ENCODE results near the gene SULT1A2. TPM values are rescaled to one million over a fixed set of nuclear protein-coding genes. Genes with fewer than 3 reads are reported as not detected.

The SULT1A2 gene
- total and polyA plus RNA-seq, 2 of the 4 experiments (the other 2 are of a cell fraction): 0.09 TPM; not detected in 1

DNA sequence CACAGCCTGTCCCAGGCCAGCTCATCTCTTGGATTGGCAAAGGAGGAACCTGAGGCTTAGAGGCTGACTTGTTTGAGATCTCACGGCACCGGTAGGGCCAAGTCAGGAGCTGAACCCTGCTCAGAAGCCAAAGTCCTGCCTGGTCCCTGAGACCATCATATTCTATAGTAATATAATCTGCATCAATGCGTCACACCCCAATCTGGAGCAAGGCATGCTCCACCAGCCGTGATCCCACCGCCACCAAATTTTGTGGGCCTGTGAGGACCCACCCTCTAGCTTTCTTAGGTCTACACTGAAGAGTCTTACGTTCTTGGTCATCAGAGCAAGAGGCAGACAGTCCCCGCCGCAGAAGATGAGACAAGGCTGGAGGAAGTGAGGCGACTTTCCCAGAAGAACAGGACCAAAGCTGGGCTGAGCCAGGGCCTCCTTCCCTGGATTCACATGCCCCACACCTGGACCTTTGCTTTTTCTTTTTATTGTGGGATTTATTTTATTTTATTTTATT lies 10.3 kb upstream of the SULT1A2 start:
- H2BK15ac ChIP-seq (ENCODE audit: low read depth, low read length): no peak overlapping the region
- H2AK5ac ChIP-seq (ENCODE audit: low read depth, low read length): no peak overlapping the region
- in situ Hi-C loops (cut with MboI; ENCODE audit: low sequenced_read_pairs) (loop anchor here (10.0 kb wide), 1 partner anchor 312 kb away; the partner anchor contains the start of gene SBK1), intact Hi-C loops (cut with micrococcal nuclease) (no loop called here), dilution Hi-C loops (cut with HindIII; ENCODE audit: low sequenced_read_pairs, unreplicated experiment) (no loop called here)
- ChIA-PET CTCF (no interaction called here), POLR2A (ENCODE audit: unreplicated experiment) (interaction anchor here (0.6 kb wide), 1 partner anchor 23 kb away, joined by 7 read pairs; no protein-coding TSS in a partner anchor)
- H3K18ac ChIP-seq (ENCODE audit: low read depth, low read length): no peak overlapping the region
- H3K27me3 ChIP-seq (ENCODE audit: control insufficient read depth, insufficient read depth, low read length): peaks cover 46% of the 10 kb centered on the region
- DNase-seq (no peak), ATAC-seq (ENCODE audit: low read depth) (no peak)
- no peak overlapping the region for H3K23ac ChIP-seq (ENCODE audit: low read depth, low read length)
- H4K91ac ChIP-seq (ENCODE audit: insufficient read depth, low read depth, low read length): no peak overlapping the region
- no peak overlapping the region for H4K8ac ChIP-seq (ENCODE audit: low read depth in 2 of 2, low read length in 2 of 2)
- no peak overlapping the region for H2AK9ac ChIP-seq (replicated peaks; ENCODE audit: low read depth, low read length, poor library complexity)
- no peak overlapping the region for H2BK120ac ChIP-seq (ENCODE audit: low read depth, low read length)
- no peak overlapping the region for H2BK5ac ChIP-seq (ENCODE audit: low read depth, low read length, poor library complexity, severe bottlenecking)
- no peak overlapping the region for H3K27ac ChIP-seq (ENCODE audit: insufficient read depth, low read length)
- H3K14ac ChIP-seq (replicated peaks; ENCODE audit: low read depth, low read length): no peak overlapping the region
- H3K36me3 ChIP-seq (ENCODE audit: control insufficient read depth, insufficient read depth, low read length): no peaks in the 10 kb centered on the region
- H4K20me1 ChIP-seq (ENCODE audit: insufficient read depth, low read length): no peaks in the 10 kb centered on the region
- H3K9ac ChIP-seq (ENCODE audit: low read depth, low read length): no peak overlapping the region
- H3K79me1 ChIP-seq (ENCODE audit: low read depth in 1 of 2, low read length in 2 of 2): no peaks in the 10 kb centered on the region
- H3K9me3 ChIP-seq (ENCODE audit: control insufficient read depth, insufficient read depth, low read length): no peaks in the 10 kb centered on the region
- no TSS peak for BruUV-seq (replicated peaks)
- H3K4me1 ChIP-seq (ENCODE audit: control insufficient read depth, insufficient read depth, low read length): no peaks in the 10 kb centered on the region; the same call in 1 of the 2 replicates
- H3K56ac ChIP-seq (ENCODE audit: extremely low read depth, insufficient read depth, low read length): no peak overlapping the region
- WGBS, 2 experiments (ENCODE audit: extremely low coverage in 2 of 2, insufficient read length in 1 of 2): 96% methylated on average over 4 of the region's 9 CpGs; no CpG with 5 or more reads in 1 of the 2 experiments
- H3K4ac ChIP-seq (ENCODE audit: low read depth, low read length): no peak overlapping the region
- no peak overlapping the region for H4K5ac ChIP-seq (ENCODE audit: low read depth, low read length)
- no peak for TF ChIP-seq RCOR1 (IDR thresholded peaks at IDR 0.05; ENCODE audit: insufficient replicate concordance, low read length)
- TF ChIP-seq, protein P1, sequence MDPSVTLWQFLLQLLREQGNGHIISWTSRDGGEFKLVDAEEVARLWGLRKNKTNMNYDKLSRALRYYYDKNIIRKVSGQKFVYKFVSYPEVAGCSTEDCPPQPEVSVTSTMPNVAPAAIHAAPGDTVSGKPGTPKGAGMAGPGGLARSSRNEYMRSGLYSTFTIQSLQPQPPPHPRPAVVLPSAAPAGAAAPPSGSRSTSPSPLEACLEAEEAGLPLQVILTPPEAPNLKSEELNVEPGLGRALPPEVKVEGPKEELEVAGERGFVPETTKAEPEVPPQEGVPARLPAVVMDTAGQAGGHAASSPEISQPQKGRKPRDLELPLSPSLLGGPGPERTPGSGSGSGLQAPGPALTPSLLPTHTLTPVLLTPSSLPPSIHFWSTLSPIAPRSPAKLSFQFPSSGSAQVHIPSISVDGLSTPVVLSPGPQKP (IDR thresholded peaks at IDR 0.05; ENCODE audit: borderline replicate concordance, low read depth, low read length): no peak
- no peak for TF ChIP-seq MXI1 (IDR thresholded peaks at IDR 0.05; ENCODE audit: borderline replicate concordance, low read depth, low read length)
- no peak for TF ChIP-seq RFX5 (IDR thresholded peaks at IDR 0.05; ENCODE audit: low read depth, low read length)
- TF ChIP-seq CEBPB (IDR thresholded peaks at IDR 0.05; ENCODE audit: low read depth, low read length): no peak
- TF ChIP-seq, protein P2, sequence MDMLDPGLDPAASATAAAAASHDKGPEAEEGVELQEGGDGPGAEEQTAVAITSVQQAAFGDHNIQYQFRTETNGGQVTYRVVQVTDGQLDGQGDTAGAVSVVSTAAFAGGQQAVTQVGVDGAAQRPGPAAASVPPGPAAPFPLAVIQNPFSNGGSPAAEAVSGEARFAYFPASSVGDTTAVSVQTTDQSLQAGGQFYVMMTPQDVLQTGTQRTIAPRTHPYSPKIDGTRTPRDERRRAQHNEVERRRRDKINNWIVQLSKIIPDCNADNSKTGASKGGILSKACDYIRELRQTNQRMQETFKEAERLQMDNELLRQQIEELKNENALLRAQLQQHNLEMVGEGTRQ (IDR thresholded peaks at IDR 0.05; ENCODE audit: low read depth, low read length): no peak
- TF ChIP-seq, protein P3, sequence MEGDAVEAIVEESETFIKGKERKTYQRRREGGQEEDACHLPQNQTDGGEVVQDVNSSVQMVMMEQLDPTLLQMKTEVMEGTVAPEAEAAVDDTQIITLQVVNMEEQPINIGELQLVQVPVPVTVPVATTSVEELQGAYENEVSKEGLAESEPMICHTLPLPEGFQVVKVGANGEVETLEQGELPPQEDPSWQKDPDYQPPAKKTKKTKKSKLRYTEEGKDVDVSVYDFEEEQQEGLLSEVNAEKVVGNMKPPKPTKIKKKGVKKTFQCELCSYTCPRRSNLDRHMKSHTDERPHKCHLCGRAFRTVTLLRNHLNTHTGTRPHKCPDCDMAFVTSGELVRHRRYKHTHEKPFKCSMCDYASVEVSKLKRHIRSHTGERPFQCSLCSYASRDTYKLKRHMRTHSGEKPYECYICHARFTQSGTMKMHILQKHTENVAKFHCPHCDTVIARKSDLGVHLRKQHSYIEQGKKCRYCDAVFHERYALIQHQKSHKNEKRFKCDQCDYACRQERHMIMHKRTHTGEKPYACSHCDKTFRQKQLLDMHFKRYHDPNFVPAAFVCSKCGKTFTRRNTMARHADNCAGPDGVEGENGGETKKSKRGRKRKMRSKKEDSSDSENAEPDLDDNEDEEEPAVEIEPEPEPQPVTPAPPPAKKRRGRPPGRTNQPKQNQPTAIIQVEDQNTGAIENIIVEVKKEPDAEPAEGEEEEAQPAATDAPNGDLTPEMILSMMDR (conservative IDR thresholded peaks at IDR 0.05; ENCODE audit: low read depth, low read length): no peak
- TF ChIP-seq BHLHE40 (IDR thresholded peaks at IDR 0.05; ENCODE audit: low read depth, low read length): no peak
- TF ChIP-seq POLR2A (IDR thresholded peaks at IDR 0.05; ENCODE audit: low read depth, low read length): no peak
- no peak for TF ChIP-seq RAD21 (IDR thresholded peaks at IDR 0.05; ENCODE audit: low read length)
- no peak for TF ChIP-seq FOS (IDR thresholded peaks at IDR 0.05; ENCODE audit: low read depth, low read length)
- TF ChIP-seq SMC3 (IDR thresholded peaks at IDR 0.05; ENCODE audit: low read depth, low read length): no peak
- no peak for TF ChIP-seq MAZ (IDR thresholded peaks at IDR 0.05; ENCODE audit: borderline replicate concordance, low read depth, low read length)
- TF ChIP-seq CHD1 (IDR thresholded peaks at IDR 0.05; ENCODE audit: low read depth, low read length): no peak
- no peak for TF ChIP-seq NFE2L2 (IDR thresholded peaks at IDR 0.05; ENCODE audit: low read depth, low read length)
- no peak overlapping the region for H2AFZ ChIP-seq (replicated peaks; ENCODE audit: low read length, poor library complexity)
- no peak overlapping the region for H3K4me2 ChIP-seq (ENCODE audit: low read depth, low read length)
- H3K4me3 ChIP-seq (ENCODE audit: insufficient read depth, low read depth, low read length): no peak overlapping the region
- no peaks in the 10 kb centered on the region for H3K9me1 ChIP-seq (ENCODE audit: insufficient read depth, low read length)
- no peak overlapping the region for H2BK20ac ChIP-seq (ENCODE audit: low read depth, low read length)

Data from IMR-90 (cell line).